GM18909 (cell line): ENCODE results near the gene LBX2.

ENCODE experiments used
- ATAC-seq: cut with Tn5 transposase; IDR thresholded peaks from one replicate; pipeline ENCODE4 v1.9.1; 2021; ENCODE audit warnings: mild to moderate bottlenecking; ENCODE audit not compliant: unreplicated experiment, poor library complexity

Gene LBX2

GRCh38 chr2:74499267-74499939 lies at the start of gene LBX2:
LBX2 (minus strand) TSS chr2:74499603; CDS start chr2:74499537, 66 bp downstream.
- no peak for ATAC-seq

- ATAC-seq = no peak
Measured at GRCh38 chr2:74548285-74548899, 49.0 kb upstream of the LBX2 start.

GRCh38 chr2:74546004-74546403 lies 46.6 kb upstream of the LBX2 start:
- no peak for ATAC-seq

GRCh38 chr2:74544634-74545033 lies 45.2 kb upstream of the LBX2 start:
- no peak for ATAC-seq

- ATAC-seq = no peak
Measured at GRCh38 chr2:74542978-74543377, 43.6 kb upstream of the LBX2 start.

GRCh38 chr2:74540291-74540690 lies 40.9 kb upstream of the LBX2 start:
- ATAC-seq = no peak

- no peak for ATAC-seq
Measured at GRCh38 chr2:74538881-74539339, 39.5 kb upstream of the LBX2 start.

- no peak for ATAC-seq
Measured at GRCh38 chr2:74537140-74537539, 37.7 kb upstream of the LBX2 start.

GRCh38 chr2:74536166-74536950 lies 37.0 kb upstream of the LBX2 start:
- no peak for ATAC-seq

GRCh38 chr2:74535440-74535965 lies 36.1 kb upstream of the LBX2 start:
- ATAC-seq = no peak

- no peak for ATAC-seq
Measured at GRCh38 chr2:74534411-74534810, 35.0 kb upstream of the LBX2 start.

- no peak for ATAC-seq
Measured at GRCh38 chr2:74533464-74533863, 34.1 kb upstream of the LBX2 start.

GRCh38 chr2:74532222-74532621 lies 32.8 kb upstream of the LBX2 start:
- ATAC-seq = no peak

- no peak for ATAC-seq
Measured at GRCh38 chr2:74531666-74532065, 32.3 kb upstream of the LBX2 start.

- peak; percentile 29 for ATAC-seq
Measured at GRCh38 chr2:74530239-74531187, 31.1 kb upstream of the LBX2 start.

GRCh38 chr2:74529357-74530238 lies 30.2 kb upstream of the LBX2 start, which contains the start of the genes AUP1 and HTRA2:
AUP1 (minus strand) TSS chr2:74529706; CDS start chr2:74529629, 77 bp downstream.
HTRA2 (plus strand) TSS chr2:74529933; CDS start chr2:74530007, 74 bp downstream.
- peak; percentile 85 for ATAC-seq

- peak; percentile 9 for ATAC-seq
Measured at GRCh38 chr2:74528600-74529356, 29.4 kb upstream of the LBX2 start.

GRCh38 chr2:74527741-74528140 lies 28.3 kb upstream of the LBX2 start:
- ATAC-seq = no peak
